Heart left ventricle (tissue), 13 donors: ENCODE measurements around the gene C1orf52.

Experiments used
- POLR2A ChIP-seq, 2 donors: fragments of 450-650 bp; IDR thresholded peaks; one replicate each; pipeline ENCODE4 v1.6.1; 2017; ENCODE audit warnings: antibody characterized with exemption in 2 of 2, mild to moderate bottlenecking in 2 of 2, moderate library complexity in 2 of 2
- TF ChIP-seq, protein P1 (sequence below), 12 donors: fragments of 200-600 bp; sonication (generic) in 4 of 12; IDR thresholded peaks; one replicate each; pipeline versions ENCODE4 v1.5.0 to v1.8.0; 2018 to 2022; ENCODE audit warnings: antibody characterized with exemption in 12 of 12, mild to moderate bottlenecking in 5 of 12
- donor health status: ischemic (EF 13 %, LVEDD 7.1; RV severe dilation, severe dysfunction).
- donor health status: DM: no; HTN: yes; CAD: no.
- donor health status: DM: no; HTN: no; CAD: no.
- donor health status: ischemic (EF 25% LVEDD 6.9; RV normal size, moderate dysfunction).
- donor health status: ischemic (EF 25% LVEDD 5.7; RV mildly dilated, moderate dysfunction).
- donor health status: ischemic (EF 35%, LVEDD 5.7; RV mildly dilated, moderate dysfunction).
- donor health status: nonischemic (EF 11% LVEDD 7.7; RV severe dilation, severe dysfunction).
- donor health status: DM: yes; HTN: yes; CAD: no.
- donor health status: PGD.
- donor health status: ischemic (EF 29% LVEDD 5.4; RV normal size, mild dysfunction).
- donor health status: nonischemic (EF 23%, LVEDD 6.1; RV moderate dilation, normal function).

DNA sequence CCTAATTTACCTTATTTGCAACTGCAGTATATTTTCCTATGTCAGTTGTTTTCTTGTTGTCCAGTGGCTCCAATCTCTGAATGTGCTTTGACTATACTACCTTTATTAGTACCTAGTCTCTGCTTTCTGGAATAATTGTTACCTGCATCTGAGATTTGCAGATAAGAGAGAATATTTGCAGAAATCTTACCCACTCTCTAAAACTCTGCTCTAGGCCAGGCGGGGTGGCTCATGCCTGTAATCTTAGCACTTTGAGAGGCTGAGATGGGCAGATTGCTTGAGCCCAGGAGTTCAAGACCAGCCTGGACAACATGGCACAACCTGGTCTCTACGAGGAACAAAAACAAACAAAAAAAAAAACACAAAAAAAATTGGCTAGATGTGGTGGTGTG is 56.6 kb downstream of the C1orf52 start:
- TF ChIP-seq, protein P1, sequence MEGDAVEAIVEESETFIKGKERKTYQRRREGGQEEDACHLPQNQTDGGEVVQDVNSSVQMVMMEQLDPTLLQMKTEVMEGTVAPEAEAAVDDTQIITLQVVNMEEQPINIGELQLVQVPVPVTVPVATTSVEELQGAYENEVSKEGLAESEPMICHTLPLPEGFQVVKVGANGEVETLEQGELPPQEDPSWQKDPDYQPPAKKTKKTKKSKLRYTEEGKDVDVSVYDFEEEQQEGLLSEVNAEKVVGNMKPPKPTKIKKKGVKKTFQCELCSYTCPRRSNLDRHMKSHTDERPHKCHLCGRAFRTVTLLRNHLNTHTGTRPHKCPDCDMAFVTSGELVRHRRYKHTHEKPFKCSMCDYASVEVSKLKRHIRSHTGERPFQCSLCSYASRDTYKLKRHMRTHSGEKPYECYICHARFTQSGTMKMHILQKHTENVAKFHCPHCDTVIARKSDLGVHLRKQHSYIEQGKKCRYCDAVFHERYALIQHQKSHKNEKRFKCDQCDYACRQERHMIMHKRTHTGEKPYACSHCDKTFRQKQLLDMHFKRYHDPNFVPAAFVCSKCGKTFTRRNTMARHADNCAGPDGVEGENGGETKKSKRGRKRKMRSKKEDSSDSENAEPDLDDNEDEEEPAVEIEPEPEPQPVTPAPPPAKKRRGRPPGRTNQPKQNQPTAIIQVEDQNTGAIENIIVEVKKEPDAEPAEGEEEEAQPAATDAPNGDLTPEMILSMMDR (IDR thresholded peaks at IDR 0.05), result no peak
- no peak for TF ChIP-seq POLR2A (IDR thresholded peaks at IDR 0.05)
